HG03025 (cell line): ENCODE measurements around the gene CCNI.

ENCODE experiments used
- ATAC-seq: cut with Tn5 transposase; IDR thresholded peaks from one replicate; pipeline ENCODE4 v1.9.1; 2021; ENCODE audit warnings: mild to moderate bottlenecking, moderate library complexity; ENCODE audit not compliant: unreplicated experiment, low FRiP score

CCNI gene

DNA sequence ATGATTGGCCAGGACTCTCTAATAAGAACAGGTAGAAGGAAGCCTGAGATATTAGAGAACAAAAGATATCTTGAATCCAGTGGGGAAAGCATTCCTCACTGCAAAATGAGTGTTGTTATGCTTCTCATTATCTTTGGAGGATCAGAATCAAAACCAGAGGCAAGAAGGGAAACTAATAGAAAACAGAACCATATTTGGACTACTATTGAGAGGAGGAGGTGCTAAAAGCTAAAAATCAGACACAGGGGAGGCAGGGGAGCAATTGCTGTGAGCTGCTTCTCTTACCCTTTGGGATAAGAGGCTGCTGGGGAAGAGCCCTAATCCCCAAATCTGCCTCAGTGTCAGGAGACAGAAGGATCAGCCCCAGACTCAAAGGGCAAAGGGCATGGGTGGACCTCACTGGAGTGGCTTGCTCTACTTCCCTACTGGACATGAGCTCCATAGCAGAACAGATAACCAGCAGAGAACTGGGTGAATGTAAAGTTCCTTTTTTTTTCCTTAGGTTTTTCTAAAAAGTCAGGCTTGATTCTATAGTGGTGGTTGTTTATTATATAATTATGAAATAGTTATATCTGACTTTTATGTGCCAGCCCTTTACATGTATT lies 66.2 kb downstream of the CCNI start:
- ATAC-seq, result no peak

DNA sequence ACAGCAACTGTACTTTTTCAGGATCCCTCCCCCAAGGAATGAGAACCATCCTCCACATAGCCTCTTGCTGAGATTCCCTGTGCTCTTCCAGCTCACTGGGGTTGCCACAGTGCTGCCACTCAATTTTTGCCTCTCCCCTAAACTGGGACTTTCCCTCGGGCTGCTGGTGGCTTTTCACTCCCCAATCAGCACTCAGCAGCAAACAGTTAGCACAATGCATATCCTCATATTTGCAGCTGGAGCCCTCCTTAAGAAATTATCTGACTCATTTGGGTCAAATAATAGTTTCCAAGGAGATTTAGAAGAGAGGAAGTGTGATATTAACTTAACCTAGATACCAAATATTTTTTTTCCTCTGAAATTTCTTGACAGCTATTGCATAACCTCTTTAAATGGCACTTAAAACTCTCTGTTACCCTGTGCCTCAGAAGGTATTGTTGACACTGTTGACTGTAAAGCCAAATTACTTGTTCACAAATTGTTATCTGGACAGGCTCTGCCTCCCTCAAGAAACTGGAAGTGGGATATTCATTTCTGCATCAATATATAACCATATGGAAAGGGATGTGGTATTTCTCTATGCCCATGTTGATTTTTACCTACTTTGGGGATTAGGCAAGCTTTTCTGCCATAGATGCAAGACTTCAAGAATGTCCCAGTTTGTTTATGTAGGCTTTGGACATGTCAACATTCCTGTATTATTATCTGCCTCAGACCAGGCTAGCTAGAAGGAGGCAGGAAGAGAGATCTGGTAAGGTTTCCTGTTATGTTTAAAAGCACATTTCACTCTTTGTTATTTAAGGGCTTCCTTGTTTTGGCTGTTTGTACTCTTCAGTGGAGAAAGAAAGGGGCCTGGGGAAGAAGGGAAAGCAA lies 68.2 kb downstream of the CCNI start:
- ATAC-seq, result peak; percentile 84

DNA sequence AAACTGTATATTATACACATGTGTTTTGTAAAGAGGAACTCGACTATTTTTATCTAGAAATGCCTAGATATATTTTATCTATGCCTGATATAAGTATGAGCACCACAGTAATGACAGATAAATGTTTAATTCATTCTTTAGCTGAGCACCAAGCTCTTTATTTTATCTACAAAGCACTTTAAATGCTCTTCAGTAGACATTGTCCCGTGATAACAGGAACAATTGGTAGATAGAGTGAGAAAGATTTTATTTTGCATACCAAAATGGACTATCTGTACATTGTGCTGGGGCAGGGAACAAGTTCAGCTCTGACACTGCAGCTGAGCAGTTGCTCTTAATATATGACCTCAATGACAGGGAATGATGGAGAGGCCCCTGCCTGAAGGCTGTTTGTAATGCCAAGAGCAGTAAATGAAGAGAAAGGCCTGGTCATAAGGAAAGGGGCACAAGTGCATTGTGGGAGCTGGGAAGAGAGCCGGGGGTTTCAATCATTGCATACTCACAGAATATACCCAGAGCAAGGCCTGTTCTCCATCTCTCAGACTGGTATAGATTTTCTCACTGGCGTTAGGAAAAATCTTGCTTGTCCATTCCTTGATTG lies 68.9 kb downstream of the CCNI start:
- no peak for ATAC-seq

DNA sequence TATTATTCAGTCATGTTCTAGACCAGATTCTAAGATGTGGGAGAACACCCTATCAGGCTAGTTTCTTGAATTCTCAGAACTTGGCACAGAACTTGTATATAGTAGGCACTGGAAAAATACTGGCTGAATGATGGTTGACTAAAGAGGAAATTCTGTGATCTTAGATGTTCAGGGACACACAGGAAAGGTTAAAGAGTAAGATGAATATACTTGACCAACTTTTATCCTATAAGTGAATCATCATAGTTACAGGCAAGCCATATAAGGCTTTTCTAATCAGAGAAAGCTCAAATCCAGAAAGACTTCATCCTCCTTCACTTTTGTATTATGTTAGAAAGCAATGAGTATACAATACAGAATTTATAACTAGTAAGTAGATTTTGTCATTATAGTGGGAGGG lies 72.4 kb downstream of the CCNI start:
- no peak for ATAC-seq

DNA sequence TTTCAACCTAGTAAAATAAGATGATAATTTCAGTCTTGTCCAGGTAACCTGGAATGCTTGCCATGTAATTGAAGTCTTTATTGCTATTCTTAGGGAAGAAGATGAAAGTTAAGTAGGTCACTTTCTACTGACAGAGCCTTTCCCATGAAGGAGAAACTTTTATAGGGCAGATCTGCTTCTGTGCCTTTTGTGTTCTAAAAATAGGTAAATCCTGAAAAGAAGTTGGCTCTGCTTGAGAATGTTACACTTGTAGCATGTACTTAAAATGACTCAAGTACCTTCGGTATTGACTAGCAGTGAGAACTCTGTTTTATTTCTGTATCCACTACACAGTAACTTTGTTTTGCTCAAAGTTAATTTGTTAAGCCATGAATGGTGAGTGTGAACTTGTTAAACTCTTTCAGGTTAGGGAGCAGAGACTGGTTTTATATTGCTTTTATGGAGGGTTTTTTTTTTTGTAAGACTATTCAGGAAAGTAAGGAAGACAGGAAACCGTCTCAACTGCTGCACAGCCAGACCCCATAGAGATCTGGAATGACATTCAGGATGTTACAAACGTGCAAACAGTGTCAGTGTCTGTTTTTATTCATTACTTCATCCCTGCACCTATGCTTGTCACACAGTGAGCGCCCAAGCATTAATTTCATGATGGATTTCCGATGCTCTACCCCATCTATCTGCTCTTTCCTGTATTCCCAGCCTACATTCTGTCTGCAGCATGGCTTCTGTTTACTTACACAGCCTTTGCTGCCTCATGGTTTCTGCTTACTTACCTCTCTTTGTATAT lies 73.3 kb downstream of the CCNI start:
- ATAC-seq, result no peak

DNA sequence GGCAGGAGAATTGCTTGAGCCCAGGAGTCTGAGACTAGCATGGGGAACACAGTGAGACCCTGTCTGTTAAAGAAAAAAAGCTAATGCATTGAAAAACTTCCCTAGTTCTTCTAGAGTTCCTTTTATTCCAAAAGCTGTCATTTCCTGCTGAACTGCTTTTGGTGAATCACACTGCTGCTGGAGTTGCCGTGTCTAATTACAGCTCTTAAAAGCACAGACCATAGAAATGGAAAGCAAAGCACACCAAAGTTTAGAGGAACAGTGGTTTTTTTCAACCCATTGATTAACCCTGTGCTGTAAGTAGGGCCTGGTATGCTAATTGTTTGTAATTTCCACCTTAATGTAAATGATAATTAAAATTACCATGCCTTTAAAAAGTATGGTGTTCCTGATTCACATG lies 73.9 kb downstream of the CCNI start:
- ATAC-seq, result no peak

DNA sequence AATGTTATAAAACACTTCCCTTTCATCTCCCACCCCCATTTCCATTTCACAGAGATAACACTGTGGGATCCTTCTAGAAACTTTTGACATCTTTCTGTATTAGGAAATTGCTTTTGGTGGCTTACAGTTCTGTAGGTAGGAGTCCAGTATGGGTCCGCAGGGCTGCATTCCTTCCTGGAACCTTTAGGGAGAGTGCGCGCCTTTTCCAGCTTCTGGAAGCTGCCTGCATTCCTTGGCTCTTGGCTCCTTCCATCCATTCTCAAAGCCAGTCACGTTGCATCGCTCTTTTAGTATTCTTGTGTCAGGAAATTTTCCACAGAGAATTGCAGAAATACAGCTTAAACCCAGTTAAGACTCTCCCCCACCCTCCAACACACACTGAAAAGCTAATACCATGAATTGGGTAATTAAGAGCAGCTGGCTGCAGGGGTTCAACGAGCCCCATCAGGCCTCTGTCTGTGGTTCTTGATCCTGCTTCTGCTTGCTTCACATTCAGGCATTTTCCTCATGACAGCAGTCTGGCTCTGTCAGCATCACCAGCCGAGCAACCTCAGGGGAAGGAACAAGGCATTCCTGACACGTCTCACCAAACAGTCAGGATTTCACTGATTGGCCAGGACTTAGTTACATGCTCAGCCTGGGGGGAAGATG lies 77.4 kb downstream of the CCNI start:
- ATAC-seq, result no peak

DNA sequence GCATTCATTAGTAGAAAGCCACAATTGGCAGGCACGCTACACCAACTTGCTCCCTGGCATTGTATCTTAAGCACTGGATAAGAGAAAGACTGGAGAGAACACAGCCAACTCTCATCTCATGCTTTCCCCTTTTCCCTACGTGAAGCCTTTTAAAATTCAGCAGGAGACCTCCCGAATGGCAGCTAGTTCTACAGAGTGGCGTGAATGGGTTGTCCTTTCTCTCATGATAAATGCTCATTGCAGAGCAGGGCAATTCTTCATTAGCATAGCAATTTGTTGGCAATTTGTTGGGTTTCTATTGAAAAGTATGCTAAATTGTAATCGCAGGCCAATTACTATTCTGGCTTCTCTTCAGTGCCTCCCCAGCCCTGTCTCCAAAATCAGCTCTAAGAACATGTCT lies 78.3 kb downstream of the CCNI start:
- ATAC-seq, result no peak
